Activated effector memory CD4-positive, alpha-beta T cell treated with anti-CD3 and anti-CD28 coated beads, Interleukin-2, amount 50 U/mL, for 16 hours (primary cell): Measurements from ENCODE around the gene STAC.
"Not testable (repeated sequence)": the region's sequence is repeated elsewhere in the genome, so short reads cannot be mapped to it uniquely, and the experiment has no call there.

Source experiments
- DNase-seq: peaks from one replicate; pipeline ENCODE4 v3.0.0-alpha.2; 2020

STAC gene

GRCh38 chr3:36482256-36482655, 102.0 kb downstream of the STAC start:
- DNase-seq: no peak

- DNase-seq: no peak
Observed at GRCh38 chr3:36482880-36483279, 102.6 kb downstream of the STAC start.

GRCh38 chr3:36483709-36484108, 103.4 kb downstream of the STAC start:
- DNase-seq: no peak

- no peak for DNase-seq
Observed at GRCh38 chr3:36484386-36484785, 104.1 kb downstream of the STAC start.

- no peak for DNase-seq
Observed at GRCh38 chr3:36486009-36486795, 105.9 kb downstream of the STAC start.

- no peak for DNase-seq
Observed at GRCh38 chr3:36487616-36488015, 107.3 kb downstream of the STAC start.

- DNase-seq: no peak
Observed at GRCh38 chr3:36488077-36488789, 107.9 kb downstream of the STAC start.

- no peak for DNase-seq
Observed at GRCh38 chr3:36489101-36489500, 108.8 kb downstream of the STAC start.

GRCh38 chr3:36489679-36490425, 109.5 kb downstream of the STAC start:
- no peak for DNase-seq

GRCh38 chr3:36493051-36493450, 112.7 kb downstream of the STAC start:
- no peak for DNase-seq

GRCh38 chr3:36494461-36495109, 114.3 kb downstream of the STAC start:
- no peak for DNase-seq

GRCh38 chr3:36496684-36497633, 116.7 kb downstream of the STAC start:
- no peak for DNase-seq

GRCh38 chr3:36500053-36500452, 119.7 kb downstream of the STAC start:
- not testable (repeated sequence) for DNase-seq

GRCh38 chr3:36501616-36502015, 121.3 kb downstream of the STAC start:
- no peak for DNase-seq

GRCh38 chr3:36505393-36505792, 125.1 kb downstream of the STAC start:
- no peak for DNase-seq

- DNase-seq: no peak
Observed at GRCh38 chr3:36511791-36512486, 131.6 kb downstream of the STAC start.

GRCh38 chr3:36512555-36512954, 132.3 kb downstream of the STAC start:
- no peak for DNase-seq

GRCh38 chr3:36514171-36514570, 133.9 kb downstream of the STAC start:
- DNase-seq: no peak

- DNase-seq: no peak
Observed at GRCh38 chr3:36519682-36520081, 139.4 kb downstream of the STAC start.

- no peak for DNase-seq
Observed at GRCh38 chr3:36520241-36521006, 140.1 kb downstream of the STAC start.

GRCh38 chr3:36521007-36521379, 140.7 kb downstream of the STAC start:
- no peak for DNase-seq
